Erythroblast (primary cell): ENCODE measurements around the gene EEA1.
"Not testable (repeated sequence)": the region's sequence is repeated elsewhere in the genome, so short reads cannot be mapped to it uniquely, and the experiment has no call there.

Experiments used
- DNase-seq, 2 experiments: peaks; one replicate each; lab custom pipeline; 2025; lab: John Stamatoyannopoulos, UW
- GATA1 ChIP-seq: IDR thresholded peaks from 2 replicates; pipeline ENCODE4 v1.6.1; 2011; ENCODE audit warnings: low read depth, mild to moderate bottlenecking, control low read depth, low read length, moderate library complexity
- POLR2A ChIP-seq: IDR thresholded peaks from 2 replicates; pipeline ENCODE4 v1.6.1; 2011; ENCODE audit warnings: mild to moderate bottlenecking, low read length

EEA1 gene

GRCh38 chr12:92848740-92849139 is 80.4 kb downstream of the EEA1 start:
- no peak for TF ChIP-seq POLR2A
- no peak for DNase-seq

- no peak for DNase-seq
- TF ChIP-seq GATA1 (no peak), POLR2A (no peak)
These were observed 81.7 kb downstream of the EEA1 start for GRCh38 chr12:92847368-92847767.

GRCh38 chr12:92845329-92845728 is 83.8 kb downstream of the EEA1 start:
- no peak for DNase-seq
- TF ChIP-seq GATA1: no peak
- TF ChIP-seq POLR2A: no peak

- peak; percentile 5 to 67 for DNase-seq
- TF ChIP-seq POLR2A (no peak), GATA1 (no peak)
These were observed 84.8 kb downstream of the EEA1 start for GRCh38 chr12:92844151-92844763.

GRCh38 chr12:92829686-92830282 is 99.3 kb downstream of the EEA1 start:
- no peak for DNase-seq
- TF ChIP-seq POLR2A (no peak), GATA1 (no peak)

- TF ChIP-seq GATA1 (no peak), POLR2A (no peak)
- no peak for DNase-seq
These were observed 100.5 kb downstream of the EEA1 start for GRCh38 chr12:92828565-92828964.

- peak; percentile 43 to 67 for DNase-seq
- TF ChIP-seq GATA1: no peak
- TF ChIP-seq POLR2A: no peak
These were observed 101.2 kb downstream of the EEA1 start for GRCh38 chr12:92827836-92828431.

GRCh38 chr12:92821142-92821541 is 108.0 kb downstream of the EEA1 start:
- no peak for DNase-seq

GRCh38 chr12:92814584-92814983 is 114.5 kb downstream of the EEA1 start:
- no peak for DNase-seq
- TF ChIP-seq GATA1: no peak
- no peak for TF ChIP-seq POLR2A

More at GRCh38 chr12:92821142-92821541, 108.0 kb downstream of the EEA1 start:
- TF ChIP-seq POLR2A (no peak), GATA1 (no peak)

GRCh38 chr12:92810370-92810769 is 118.7 kb downstream of the EEA1 start:
- DNase-seq: no peak
- TF ChIP-seq GATA1 (no peak), POLR2A (no peak)

- TF ChIP-seq POLR2A: no peak
- no peak for TF ChIP-seq GATA1
- DNase-seq: no peak
These were observed 125.2 kb downstream of the EEA1 start for GRCh38 chr12:92803903-92804302.

- no peak for DNase-seq
- TF ChIP-seq GATA1 (no peak), POLR2A (no peak)
These were observed 126.2 kb downstream of the EEA1 start for GRCh38 chr12:92802906-92803305.

- no peak for DNase-seq
- TF ChIP-seq POLR2A: no peak
- TF ChIP-seq GATA1: no peak
These were observed 132.4 kb downstream of the EEA1 start for GRCh38 chr12:92796650-92797049.

- TF ChIP-seq POLR2A: no peak
- TF ChIP-seq GATA1: no peak
- DNase-seq: no peak
These were observed 134.3 kb downstream of the EEA1 start for GRCh38 chr12:92794814-92795213.

GRCh38 chr12:92794356-92794755 is 134.7 kb downstream of the EEA1 start:
- DNase-seq: not testable (repeated sequence)

GRCh38 chr12:92786045-92786444 is 143.1 kb downstream of the EEA1 start:
- DNase-seq: no peak
- no peak for TF ChIP-seq GATA1
- TF ChIP-seq POLR2A: no peak

GRCh38 chr12:92785563-92785950 is 143.5 kb downstream of the EEA1 start:
- DNase-seq: no peak
- TF ChIP-seq GATA1 (no peak), POLR2A (no peak)
